Transverse colon (tissue), 4 donors: Measurements from ENCODE around the gene CNKSR3. TPM values are rescaled to one million over a fixed set of nuclear protein-coding genes. Genes with fewer than 3 reads are reported as not detected.

Experiments used
- DNase-seq: peaks from one replicate; pipeline ENCODE4 v3.0.0-alpha.2; 2019
- H3K27ac ChIP-seq, 4 donors: fragments of 200-600 bp; sonication (generic); 2 replicates each; pipeline ENCODE4 v1.5.1; 2016 to 2018; ENCODE audit warnings: inconsistent platforms in 4 of 4
- H3K27me3 ChIP-seq: fragments of 200-600 bp; sonication (generic); 2 replicates; pipeline ENCODE4 v1.5.1; 2017; ENCODE audit warnings: inconsistent platforms
- H3K36me3 ChIP-seq, 4 donors: fragments of 200-600 bp; sonication (generic); 2 replicates each; pipeline ENCODE4 v1.5.1; 2017 to 2019; ENCODE audit warnings: inconsistent platforms in 4 of 4
- H3K4me1 ChIP-seq, 4 donors: fragments of 200-600 bp; sonication (generic); 2 replicates each; pipeline ENCODE4 v1.5.1; 2017 to 2020; ENCODE audit warnings: inconsistent platforms in 4 of 4
- H3K4me3 ChIP-seq, 4 donors: fragments of 200-600 bp; sonication (generic); 1 replicate in 1 of 4; 2 replicates in 3 of 4; pipeline versions ENCODE4 v1.5.1 to v1.6.1; 2017 to 2019; ENCODE audit warnings: inconsistent platforms in 4 of 4
- H3K9me3 ChIP-seq, 2 donors: fragments of 200-600 bp; sonication (generic); 2 replicates each; pipeline ENCODE4 v1.5.1; 2017 to 2019; ENCODE audit warnings: inconsistent platforms in 2 of 2
- EP300 ChIP-seq: sonication (generic); formaldehyde crosslinking; IDR thresholded peaks from one replicate; pipeline ENCODE4 v1.6.1; 2017; ENCODE audit warnings: antibody characterized with exemption, low read depth
- POLR2A ChIP-seq: fragments of 450-650 bp; IDR thresholded peaks from one replicate; pipeline ENCODE4 v1.6.1; 2016; ENCODE audit warnings: antibody characterized with exemption, mild to moderate bottlenecking, moderate library complexity
- POLR2AphosphoS5 ChIP-seq, 3 donors: sonication (generic); formaldehyde crosslinking; IDR thresholded peaks; one replicate each; pipeline ENCODE4 v1.6.1; 2016; ENCODE audit warnings: antibody characterized with exemption in 3 of 3
- WGBS, 2 donors: methylation state at CpG; one replicate each; pipeline ENCODE4 v1.1.5; 2018; ENCODE audit warnings: low coverage in 1 of 2; 5-methylcytosine and 5-hydroxymethylcytosine counted together
- in situ Hi-C, 4 donors: fragments of 200-750 bp; cut with MboI; loops; one replicate each; pipeline versions ENCODE4 v1.15.0 to v1.15.1; 2017; ENCODE audit warnings: low sequenced_read_pairs in 3 of 4, low pct_ligation_motif_present in 1 of 4, low pct_unique_long_range_greater_than_20kb in 1 of 4
- intact Hi-C: fragments of 100-400 bp; cut with DNase I; formaldehyde crosslinking; loops from one replicate; pipeline ENCODE4 v1.15.1; 2023; ENCODE audit warnings: low total_unique reads
- total RNA-seq, 4 donors: library from RNA; depleted of rRNA; stranded (reverse); fragments of >200 nt; gene quantifications; one replicate each; pipeline ENCODE4 v1.1.0, GENCODE V29; 2016
- TF ChIP-seq, protein P1 (sequence below), 5 experiments: fragments of 200-600 bp in 3 of 5; fragments of 450-650 bp in 2 of 5; sonication (generic) in 3 of 5; IDR thresholded peaks; 1 replicate in 2 of 5; 2 replicates in 3 of 5; pipeline ENCODE4 v1.5.1; 2016 to 2017; ENCODE audit warnings: antibody characterized with exemption in 5 of 5, inconsistent platforms in 3 of 5, mild to moderate bottlenecking in 2 of 5, moderate library complexity in 1 of 5

Gene CNKSR3
- total RNA-seq, 4 donors from 2014 or later: 4.0 to 27.3 (median 16.9) TPM

DNA sequence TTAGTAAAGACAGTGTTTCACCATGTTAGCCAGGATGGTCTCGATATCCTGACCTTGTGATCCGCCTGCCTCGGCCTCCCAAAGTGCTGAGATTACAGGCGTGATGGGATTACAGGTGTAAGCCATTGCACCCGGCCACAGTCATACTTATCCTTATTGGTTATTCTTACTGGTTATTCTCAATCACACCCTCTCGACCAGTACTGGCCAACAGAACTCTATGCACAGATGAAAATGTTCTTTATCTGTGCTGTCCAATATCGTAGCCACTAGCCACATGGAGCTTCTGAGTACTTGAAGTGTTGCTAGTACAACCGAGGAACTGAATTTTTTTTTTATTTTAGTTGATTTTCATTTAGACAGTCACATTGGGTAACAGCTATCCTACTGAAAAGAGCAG, 63.5 kb downstream of the CNKSR3 start:
- Histone ChIP-seq H3K27ac (peak overlapping the region; percentile 49 to 78 (median 66)), H3K36me3 (no peaks in the 10 kb centered on the region), H3K27me3 (no peaks in the 10 kb centered on the region), H3K4me3 (no peak overlapping the region), H3K9me3 (no peaks in the 10 kb centered on the region), H3K4me1 (peaks cover 0 to 32% (median 14%) of the 10 kb centered on the region in 4 donors)
- in situ Hi-C loops: no loop called here
- 92 to 95% methylated on average over 8 of the region's 8 CpGs for WGBS, 2 donors
- intact Hi-C loops: loop anchor here (5.0 kb wide), 1 partner anchor 65 kb away; the partner anchor contains the start of gene CNKSR3
- no peak for DNase-seq
- no peak for TF ChIP-seq EP300
- no peak for TF ChIP-seq POLR2A
- TF ChIP-seq, protein P1, sequence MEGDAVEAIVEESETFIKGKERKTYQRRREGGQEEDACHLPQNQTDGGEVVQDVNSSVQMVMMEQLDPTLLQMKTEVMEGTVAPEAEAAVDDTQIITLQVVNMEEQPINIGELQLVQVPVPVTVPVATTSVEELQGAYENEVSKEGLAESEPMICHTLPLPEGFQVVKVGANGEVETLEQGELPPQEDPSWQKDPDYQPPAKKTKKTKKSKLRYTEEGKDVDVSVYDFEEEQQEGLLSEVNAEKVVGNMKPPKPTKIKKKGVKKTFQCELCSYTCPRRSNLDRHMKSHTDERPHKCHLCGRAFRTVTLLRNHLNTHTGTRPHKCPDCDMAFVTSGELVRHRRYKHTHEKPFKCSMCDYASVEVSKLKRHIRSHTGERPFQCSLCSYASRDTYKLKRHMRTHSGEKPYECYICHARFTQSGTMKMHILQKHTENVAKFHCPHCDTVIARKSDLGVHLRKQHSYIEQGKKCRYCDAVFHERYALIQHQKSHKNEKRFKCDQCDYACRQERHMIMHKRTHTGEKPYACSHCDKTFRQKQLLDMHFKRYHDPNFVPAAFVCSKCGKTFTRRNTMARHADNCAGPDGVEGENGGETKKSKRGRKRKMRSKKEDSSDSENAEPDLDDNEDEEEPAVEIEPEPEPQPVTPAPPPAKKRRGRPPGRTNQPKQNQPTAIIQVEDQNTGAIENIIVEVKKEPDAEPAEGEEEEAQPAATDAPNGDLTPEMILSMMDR (IDR thresholded peaks at IDR 0.05): no peak
- TF ChIP-seq POLR2AphosphoS5 (IDR thresholded peaks at IDR 0.05): no peak

DNA sequence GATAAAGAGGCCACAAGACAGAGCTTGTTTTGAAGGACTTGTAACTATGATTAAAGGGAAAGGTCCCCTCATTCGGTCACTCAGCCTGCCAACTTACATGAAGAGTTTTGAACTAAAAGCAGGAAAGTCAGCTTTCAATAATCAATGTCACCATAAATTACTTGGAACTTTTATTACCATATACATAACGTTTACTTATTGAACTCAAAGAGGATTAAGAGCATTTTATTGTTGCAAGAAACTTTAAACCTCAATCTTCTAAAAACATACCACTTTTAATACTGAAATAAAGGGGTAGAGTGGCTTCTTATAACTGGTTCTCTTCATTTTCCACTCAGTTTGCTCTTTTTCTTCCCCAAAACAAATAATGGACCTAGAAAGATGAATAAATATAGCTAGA, 65.1 kb downstream of the CNKSR3 start:
- in situ Hi-C loops: no loop called here
- Histone ChIP-seq H3K36me3 (peaks cover 0 to 5% (median 0%) of the 10 kb centered on the region in 4 donors), H3K4me3 (no peak overlapping the region), H3K27ac (peak overlapping the region in 2 of 4 donors; percentile 7 to 62), H3K27me3 (no peaks in the 10 kb centered on the region), H3K9me3 (no peaks in the 10 kb centered on the region), H3K4me1 (peaks cover 0 to 36% (median 15%) of the 10 kb centered on the region in 4 donors)
- DNase-seq: no peak
- intact Hi-C loops: loop anchor here (5.0 kb wide), 1 partner anchor 67 kb away; the partner anchor contains the start of gene CNKSR3
- TF ChIP-seq EP300: no peak
- TF ChIP-seq, protein P1 (IDR thresholded peaks at IDR 0.05): no peak
- TF ChIP-seq POLR2AphosphoS5 (IDR thresholded peaks at IDR 0.05): no peak
- TF ChIP-seq POLR2A: no peak
- 47 to 51% methylated on average over 2 of the region's 2 CpGs for WGBS, 2 donors

DNA sequence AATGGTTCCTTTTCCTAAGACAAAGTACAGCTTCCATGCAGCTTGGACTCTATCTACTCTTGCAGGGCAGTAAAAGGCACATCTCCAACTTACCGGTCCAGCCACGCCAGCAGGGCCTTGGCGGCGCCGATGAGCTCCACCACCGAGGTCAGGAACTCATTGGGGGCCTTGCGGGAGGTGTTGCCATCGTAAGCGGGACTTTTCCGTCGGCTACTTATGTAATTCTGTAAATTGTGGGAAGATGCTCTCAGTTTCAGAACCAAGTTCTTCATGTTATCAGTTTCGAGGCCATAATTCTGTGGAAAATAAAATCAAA, 68.5 kb downstream of the CNKSR3 start:
- H3K4me1 ChIP-seq: peaks cover 0 to 21% (median 8%) of the 10 kb centered on the region in 4 donors
- H3K27ac ChIP-seq: no peak overlapping the region

DNA sequence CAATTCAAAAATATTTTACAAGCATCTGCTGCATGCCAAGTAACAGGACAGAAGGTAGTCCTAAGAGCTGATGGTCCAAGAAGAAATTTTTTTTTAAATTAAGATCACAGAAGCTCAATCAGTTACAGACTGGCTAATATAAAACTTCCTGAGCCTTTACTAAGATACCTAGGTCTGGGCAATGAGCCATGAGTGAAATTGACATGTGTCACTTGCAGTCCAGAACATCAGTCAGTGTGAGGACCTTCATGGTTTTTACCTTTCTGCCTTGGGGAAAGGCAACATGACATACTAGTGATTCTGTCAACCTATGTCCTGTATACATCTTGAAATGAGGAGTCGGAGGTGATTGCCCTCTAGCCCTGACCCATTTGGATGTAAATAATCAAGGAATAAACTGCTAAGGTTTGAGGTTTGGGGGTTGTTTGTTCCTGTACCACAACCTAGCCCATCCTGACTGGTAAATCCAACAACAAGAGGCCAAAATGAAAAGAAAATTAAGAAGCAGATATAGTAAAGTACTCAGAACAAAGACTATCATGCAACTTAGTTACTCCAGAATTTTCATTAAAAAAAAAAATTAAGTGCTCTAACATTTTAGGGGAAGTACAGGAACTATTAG, 70.0 kb downstream of the CNKSR3 start:
- H3K4me3 ChIP-seq: no peak overlapping the region
- no peak for TF ChIP-seq POLR2AphosphoS5 (IDR thresholded peaks at IDR 0.05)
- TF ChIP-seq EP300: no peak
- TF ChIP-seq, protein P1 (IDR thresholded peaks at IDR 0.05): no peak
- TF ChIP-seq POLR2A: no peak
- H3K36me3 ChIP-seq: peaks cover 0 to 10% (median 0%) of the 10 kb centered on the region in 4 donors
- H3K4me1 ChIP-seq: peaks cover 0 to 15% (median 3%) of the 10 kb centered on the region in 4 donors
- no peak for DNase-seq
- 87 to 100% methylated on average over 1 of the region's 1 CpG for WGBS, 2 donors
- no peaks in the 10 kb centered on the region for H3K27me3 ChIP-seq
- intact Hi-C loops: no loop called here
- in situ Hi-C loops: no loop called here
- no peak overlapping the region for H3K27ac ChIP-seq
- no peaks in the 10 kb centered on the region for H3K9me3 ChIP-seq

More for the DNA sequence above, 68.5 kb downstream of the CNKSR3 start:
- in situ Hi-C loops: no loop called here
- Histone ChIP-seq H3K9me3 (no peaks in the 10 kb centered on the region), H3K36me3 (peaks cover 0 to 6% (median 0%) of the 10 kb centered on the region in 4 donors), H3K4me3 (no peak overlapping the region), H3K27me3 (no peaks in the 10 kb centered on the region)
- no peak for DNase-seq
- WGBS, 2 donors: 94% methylated on average over 12 of the region's 12 CpGs; no CpG with 5 or more reads in 1 of the 2 donors
- TF ChIP-seq, protein P1 (IDR thresholded peaks at IDR 0.05): no peak
- TF ChIP-seq POLR2AphosphoS5 (IDR thresholded peaks at IDR 0.05) (no peak), POLR2A (no peak), EP300 (no peak)
- intact Hi-C loops: no loop called here
